AG10803 (cell line): ENCODE measurements around the gene OR2AJ1.

Experiments used
- DNase-seq: peaks from one replicate; pipeline ENCODE4 v3.0.0; 2010; ENCODE audit warnings: low read depth
- H3K4me3 ChIP-seq: 2 replicates; pipeline ENCODE4 v1.5.1; 2011; ENCODE audit warnings: mild to moderate bottlenecking, low read length, control low read depth
- TF ChIP-seq, protein P1 (sequence below): conservative IDR thresholded peaks from 2 replicates; pipeline ENCODE4 v1.5.1; 2011; ENCODE audit warnings: mild to moderate bottlenecking, low read length, control low read depth, inconsistent platforms

Gene OR2AJ1

DNA sequence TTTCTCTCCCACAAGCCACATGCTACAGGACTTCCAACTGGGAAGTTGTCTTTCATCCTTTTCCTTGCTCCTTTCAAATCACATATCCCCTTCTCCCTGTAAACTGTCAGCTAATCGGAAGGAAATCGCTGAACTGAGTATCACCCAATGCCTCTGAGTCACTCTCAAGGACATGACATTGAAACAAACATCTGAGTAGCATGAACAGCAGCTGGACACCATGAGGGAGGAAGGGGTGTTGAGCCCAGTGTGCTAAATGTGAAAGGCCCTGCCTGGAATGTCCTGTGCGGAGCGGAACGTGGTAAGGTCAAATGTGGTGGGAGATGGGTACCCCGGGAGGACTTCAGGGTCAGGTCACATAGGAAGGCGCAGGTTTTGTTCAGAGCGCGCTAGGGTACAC is at the start of gene OR2AJ1:
Gene OR2AJ1 (plus strand): TSS at position 22 of the 400 bp plus-strand sequence. CDS start 8,880 bp downstream, outside the sequence.
- TF ChIP-seq, protein P1, sequence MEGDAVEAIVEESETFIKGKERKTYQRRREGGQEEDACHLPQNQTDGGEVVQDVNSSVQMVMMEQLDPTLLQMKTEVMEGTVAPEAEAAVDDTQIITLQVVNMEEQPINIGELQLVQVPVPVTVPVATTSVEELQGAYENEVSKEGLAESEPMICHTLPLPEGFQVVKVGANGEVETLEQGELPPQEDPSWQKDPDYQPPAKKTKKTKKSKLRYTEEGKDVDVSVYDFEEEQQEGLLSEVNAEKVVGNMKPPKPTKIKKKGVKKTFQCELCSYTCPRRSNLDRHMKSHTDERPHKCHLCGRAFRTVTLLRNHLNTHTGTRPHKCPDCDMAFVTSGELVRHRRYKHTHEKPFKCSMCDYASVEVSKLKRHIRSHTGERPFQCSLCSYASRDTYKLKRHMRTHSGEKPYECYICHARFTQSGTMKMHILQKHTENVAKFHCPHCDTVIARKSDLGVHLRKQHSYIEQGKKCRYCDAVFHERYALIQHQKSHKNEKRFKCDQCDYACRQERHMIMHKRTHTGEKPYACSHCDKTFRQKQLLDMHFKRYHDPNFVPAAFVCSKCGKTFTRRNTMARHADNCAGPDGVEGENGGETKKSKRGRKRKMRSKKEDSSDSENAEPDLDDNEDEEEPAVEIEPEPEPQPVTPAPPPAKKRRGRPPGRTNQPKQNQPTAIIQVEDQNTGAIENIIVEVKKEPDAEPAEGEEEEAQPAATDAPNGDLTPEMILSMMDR, result no peak
- no peak within 1 kb of the TSS for H3K4me3 ChIP-seq
- DNase-seq, result no peak

DNA sequence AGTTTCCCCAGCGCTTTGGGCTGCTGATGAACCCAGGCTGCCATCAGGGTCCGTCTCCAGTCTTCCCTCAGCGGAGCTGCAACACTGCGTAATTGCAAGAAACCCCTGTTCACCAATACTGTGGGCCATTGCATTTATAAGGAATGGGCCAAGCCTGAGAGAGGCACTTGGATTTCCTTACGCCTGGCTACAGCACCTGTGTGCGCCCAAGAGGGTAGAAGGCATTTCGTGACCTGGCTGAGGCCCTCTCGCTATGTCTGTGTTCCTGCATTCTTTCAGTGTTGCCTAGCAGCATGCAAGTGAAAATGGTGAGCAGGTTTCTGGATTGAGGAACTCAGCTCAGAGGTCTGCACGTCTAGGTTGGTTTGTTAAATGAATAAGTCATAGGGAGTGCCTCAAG is 41.3 kb upstream of the OR2AJ1 start:
- H3K4me3 ChIP-seq, result no peak overlapping the region
- TF ChIP-seq, protein P1, result no peak
- no peak for DNase-seq

- TF ChIP-seq, protein P1, result no peak
- no peak for DNase-seq
- no peak overlapping the region for H3K4me3 ChIP-seq
These were observed 39.8 kb upstream of the OR2AJ1 start for GRCh38 chr1:247884797-247885413.

DNA sequence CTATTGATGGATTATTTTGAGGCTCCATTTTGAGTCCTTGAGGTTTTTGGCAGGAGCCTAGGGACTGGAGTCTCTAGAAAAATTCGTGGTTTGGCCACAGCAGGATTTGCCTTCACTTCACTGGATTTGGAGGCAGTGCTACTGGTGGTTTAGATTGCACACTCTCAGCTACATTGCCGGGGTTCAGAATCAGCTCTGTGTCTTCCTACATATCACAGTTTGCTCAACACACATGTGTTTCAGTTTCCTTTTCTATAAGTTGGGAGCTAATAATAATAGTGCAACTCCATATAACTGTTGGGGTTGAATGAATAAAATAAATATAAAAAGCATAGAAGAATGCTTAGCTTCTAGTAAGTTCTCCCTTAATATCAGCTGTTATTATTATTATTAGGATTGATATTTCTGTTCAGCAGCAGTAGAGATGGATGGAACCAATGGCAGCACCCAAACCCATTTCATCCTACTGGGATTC is 29.5 kb upstream of the OR2AJ1 start, which contains the start of gene OR2W3:
Gene OR2W3 (plus strand): TSS at position 425 of the 475 bp plus-strand sequence. CDS start 0 bp downstream, at position 425.
- no peak within 1 kb of the TSS for H3K4me3 ChIP-seq
- DNase-seq, result no peak
- TF ChIP-seq, protein P1, result no peak

GRCh38 chr1:247895976-247896375 is 28.7 kb upstream of the OR2AJ1 start:
- TF ChIP-seq, protein P1, result no peak
- DNase-seq, result no peak
- H3K4me3 ChIP-seq, result no peak overlapping the region

- H3K4me3 ChIP-seq, result no peak overlapping the region
- TF ChIP-seq, protein P1, result no peak
- DNase-seq, result no peak
These were observed 20.6 kb upstream of the OR2AJ1 start for GRCh38 chr1:247904122-247904521.

DNA sequence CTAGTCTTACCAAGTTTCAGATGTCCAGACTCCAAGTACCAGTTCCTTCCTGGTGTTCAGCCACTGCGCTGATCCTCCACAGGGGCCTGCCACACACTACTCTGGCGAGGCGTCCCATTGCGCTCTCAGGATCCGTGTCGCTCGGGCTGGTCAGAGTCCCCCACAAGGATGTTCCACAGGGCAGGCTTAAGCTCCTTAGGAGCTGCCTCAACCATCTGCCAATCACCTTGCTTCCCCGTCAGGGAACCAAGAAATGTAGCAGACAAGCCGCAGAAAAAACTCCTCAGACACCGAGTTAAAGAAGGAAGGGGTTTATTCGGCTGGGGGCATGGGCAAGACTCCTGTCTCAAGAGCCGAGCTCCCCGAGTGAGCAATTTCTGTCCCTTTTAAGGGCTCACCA is 19.5 kb upstream of the OR2AJ1 start:
- H3K4me3 ChIP-seq, result no peak overlapping the region
- TF ChIP-seq, protein P1, result no peak
- DNase-seq, result no peak
